Tibial nerve (tissue), 4 donors: Measurements from ENCODE around the gene VIT.
"Not testable (repeated sequence)": the region's sequence is repeated elsewhere in the genome, so short reads cannot be mapped to it uniquely, and the experiment has no call there.

Source experiments
- EP300 ChIP-seq, 2 donors: sonication (generic); formaldehyde crosslinking; IDR thresholded peaks; one replicate each; pipeline ENCODE4 v1.6.1; 2017; ENCODE audit warnings: antibody characterized with exemption in 2 of 2, mild to moderate bottlenecking in 1 of 2
- TF ChIP-seq, protein P1 (sequence below), 5 experiments: fragments of 200-600 bp in 3 of 5; fragments of 450-650 bp in 2 of 5; sonication (generic) in 3 of 5; IDR thresholded peaks; one replicate each; pipeline ENCODE4 v1.5.1; 2016 to 2019; ENCODE audit warnings: antibody characterized with exemption in 5 of 5, mild to moderate bottlenecking in 3 of 5, moderate library complexity in 2 of 5

DNA sequence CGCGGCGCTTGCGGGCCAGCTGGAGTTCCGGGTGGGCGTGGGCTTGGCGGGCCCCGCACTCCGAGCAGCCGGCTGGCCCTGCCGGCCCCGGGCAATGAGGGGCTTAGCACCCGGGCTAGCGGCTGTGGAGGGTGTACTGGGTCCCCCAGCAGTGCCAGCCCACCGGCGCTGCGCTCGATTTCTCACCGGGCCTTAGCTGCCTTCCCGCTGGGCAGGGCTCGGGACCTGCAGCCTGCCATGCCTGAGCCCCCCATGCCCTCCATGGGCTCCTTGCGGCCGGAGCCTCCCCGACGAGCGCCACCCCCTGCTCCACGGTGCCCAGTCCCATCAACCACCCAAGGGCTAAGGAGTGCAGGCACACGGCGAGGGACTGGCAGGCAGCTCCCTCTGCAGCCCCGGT, 8.2 kb upstream of the VIT start:
- TF ChIP-seq EP300 (IDR thresholded peaks at IDR 0.05) = not testable (repeated sequence)
- TF ChIP-seq, protein P1, sequence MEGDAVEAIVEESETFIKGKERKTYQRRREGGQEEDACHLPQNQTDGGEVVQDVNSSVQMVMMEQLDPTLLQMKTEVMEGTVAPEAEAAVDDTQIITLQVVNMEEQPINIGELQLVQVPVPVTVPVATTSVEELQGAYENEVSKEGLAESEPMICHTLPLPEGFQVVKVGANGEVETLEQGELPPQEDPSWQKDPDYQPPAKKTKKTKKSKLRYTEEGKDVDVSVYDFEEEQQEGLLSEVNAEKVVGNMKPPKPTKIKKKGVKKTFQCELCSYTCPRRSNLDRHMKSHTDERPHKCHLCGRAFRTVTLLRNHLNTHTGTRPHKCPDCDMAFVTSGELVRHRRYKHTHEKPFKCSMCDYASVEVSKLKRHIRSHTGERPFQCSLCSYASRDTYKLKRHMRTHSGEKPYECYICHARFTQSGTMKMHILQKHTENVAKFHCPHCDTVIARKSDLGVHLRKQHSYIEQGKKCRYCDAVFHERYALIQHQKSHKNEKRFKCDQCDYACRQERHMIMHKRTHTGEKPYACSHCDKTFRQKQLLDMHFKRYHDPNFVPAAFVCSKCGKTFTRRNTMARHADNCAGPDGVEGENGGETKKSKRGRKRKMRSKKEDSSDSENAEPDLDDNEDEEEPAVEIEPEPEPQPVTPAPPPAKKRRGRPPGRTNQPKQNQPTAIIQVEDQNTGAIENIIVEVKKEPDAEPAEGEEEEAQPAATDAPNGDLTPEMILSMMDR (IDR thresholded peaks at IDR 0.05) = not testable (repeated sequence)
